ENCODE results near the gene C10orf105. TPM values are rescaled to one million over a fixed set of nuclear protein-coding genes. Genes with fewer than 3 reads are reported as not detected.

The C10orf105 gene
- polyA plus RNA-seq, 5 donors: 0.25 to 0.51 (median 0.42) TPM

GRCh38 chr10:71752391-71753090 lies 33.0 kb upstream of the C10orf105 start:
- DNase-seq: no peak

- DNase-seq: no peak
Observed at GRCh38 chr10:71751515-71752224, 32.1 kb upstream of the C10orf105 start.

- DNase-seq: no peak
Observed at GRCh38 chr10:71750986-71751385, 31.4 kb upstream of the C10orf105 start.

- DNase-seq: no peak
Observed at GRCh38 chr10:71750124-71750841, 30.7 kb upstream of the C10orf105 start.

- no peak for DNase-seq
Observed at GRCh38 chr10:71749396-71749795, 29.8 kb upstream of the C10orf105 start.

- no peak for DNase-seq
Observed at GRCh38 chr10:71748671-71749191, 29.2 kb upstream of the C10orf105 start.

GRCh38 chr10:71747551-71748523 lies 28.3 kb upstream of the C10orf105 start:
- no peak for DNase-seq

- no peak for DNase-seq
Observed at GRCh38 chr10:71747039-71747531, 27.5 kb upstream of the C10orf105 start.

GRCh38 chr10:71746344-71747037 lies 26.9 kb upstream of the C10orf105 start:
- DNase-seq: no peak

- DNase-seq: no peak
Observed at GRCh38 chr10:71745664-71746250, 26.2 kb upstream of the C10orf105 start.

- DNase-seq: no peak
Observed at GRCh38 chr10:71744897-71745663, 25.5 kb upstream of the C10orf105 start.

GRCh38 chr10:71743866-71744265 lies 24.3 kb upstream of the C10orf105 start:
- DNase-seq: no peak

- no peak for DNase-seq
Observed at GRCh38 chr10:71743089-71743838, 23.7 kb upstream of the C10orf105 start.

- DNase-seq: no peak
Observed at GRCh38 chr10:71742301-71743088, 22.9 kb upstream of the C10orf105 start.

- DNase-seq: no peak
Observed at GRCh38 chr10:71741671-71742070, 22.1 kb upstream of the C10orf105 start.

- no peak for DNase-seq
Observed at GRCh38 chr10:71741029-71741428, 21.5 kb upstream of the C10orf105 start.

GRCh38 chr10:71740069-71740653 lies 20.6 kb upstream of the C10orf105 start:
- DNase-seq: no peak
